Adipocyte (in vitro differentiated cells): ENCODE data around the gene DUSP5.

Source experiments
- DNase-seq: peaks from one replicate; pipeline ENCODE4 v3.0.0-alpha.2; 2015; ENCODE audit warnings: low read depth
- H3K27me3 ChIP-seq: replicated peaks from 2 replicates; pipeline ENCODE4 v1.7.0; 2013; ENCODE audit warnings: mild to moderate bottlenecking, low read length, moderate library complexity; ENCODE audit not compliant: control insufficient read depth, insufficient read depth
- H3K36me3 ChIP-seq: 2 replicates; pipeline ENCODE4 v1.7.0; 2013; ENCODE audit warnings: low read length, mild to moderate bottlenecking, moderate library complexity; ENCODE audit not compliant: control insufficient read depth, insufficient read depth, severe bottlenecking
- H3K4me1 ChIP-seq: 2 replicates; pipeline ENCODE4 v1.7.0; 2013; ENCODE audit warnings: mild to moderate bottlenecking, low read length, moderate library complexity; ENCODE audit not compliant: control insufficient read depth, insufficient read depth
- H3K4me3 ChIP-seq: 2 replicates; pipeline ENCODE4 v1.7.0; 2013; ENCODE audit warnings: mild to moderate bottlenecking, low read length, moderate library complexity
- H3K9ac ChIP-seq: 2 replicates; pipeline ENCODE4 v1.7.0; 2013; ENCODE audit warnings: mild to moderate bottlenecking, low read length, moderate library complexity
- H3K9me3 ChIP-seq: 2 replicates; pipeline ENCODE4 v1.7.0; 2013; ENCODE audit warnings: mild to moderate bottlenecking, low read length, moderate library complexity; ENCODE audit not compliant: control insufficient read depth

The DUSP5 gene

DNA sequence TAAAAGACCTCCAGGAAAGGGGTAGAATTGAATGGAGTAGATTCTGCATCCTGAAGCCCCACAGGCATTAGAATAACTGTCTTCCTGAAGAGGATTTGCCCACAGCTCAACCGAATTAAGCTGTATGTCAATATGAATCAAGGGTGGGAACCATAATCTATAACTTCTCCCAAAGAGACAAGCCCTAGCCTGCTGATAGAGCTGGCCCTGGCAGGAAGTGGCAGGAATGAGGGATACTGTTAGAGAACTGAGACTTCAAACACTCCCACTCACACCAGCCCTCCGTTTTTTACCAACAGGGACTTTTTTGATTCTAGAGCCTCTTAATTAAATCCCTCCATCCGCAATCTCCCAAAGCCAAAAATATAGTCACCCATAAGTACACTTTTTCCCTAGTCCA is 12.2 kb upstream of the DUSP5 start:
- no peak overlapping the region for H3K4me3 ChIP-seq
- H3K9ac ChIP-seq = no peak overlapping the region
- H3K36me3 ChIP-seq = no peaks in the 10 kb centered on the region
- H3K27me3 ChIP-seq = no peaks in the 10 kb centered on the region
- DNase-seq = no peak
- peaks cover 20% of the 10 kb centered on the region for H3K4me1 ChIP-seq
- H3K9me3 ChIP-seq = no peaks in the 10 kb centered on the region

DNA sequence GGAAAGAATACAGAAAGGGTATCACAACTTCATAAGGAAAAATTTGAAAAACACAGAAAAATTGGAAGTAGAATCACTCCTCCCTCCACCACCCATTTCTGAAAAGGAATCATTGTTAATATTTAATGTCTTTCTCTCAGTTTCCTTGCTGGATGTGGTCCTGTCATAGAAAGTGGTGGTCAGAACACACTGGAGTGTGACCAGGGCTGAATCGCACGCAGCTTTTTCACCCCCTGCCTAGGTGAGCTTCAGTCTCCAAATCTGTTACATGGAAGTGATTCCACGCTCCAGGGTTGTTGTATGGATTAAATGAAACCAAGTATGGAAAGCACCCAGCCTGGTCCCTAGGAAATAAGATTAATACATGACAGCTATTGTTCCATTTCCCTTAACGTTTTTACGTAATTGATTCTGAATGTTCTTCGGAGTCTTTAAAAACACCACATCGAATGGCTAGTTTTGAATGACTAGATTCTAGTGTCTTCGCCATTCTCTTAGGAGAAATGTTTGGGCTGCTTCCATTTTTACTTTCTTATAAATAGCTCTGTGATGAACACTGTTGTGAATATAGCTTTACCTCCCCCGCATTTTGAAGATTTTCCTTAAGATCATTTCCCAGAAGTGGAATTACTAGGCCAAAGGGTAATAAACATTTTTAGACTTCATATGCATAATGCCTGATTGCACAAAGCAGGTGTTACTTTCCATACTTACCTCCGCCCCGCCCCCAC is 10.9 kb upstream of the DUSP5 start:
- no peak overlapping the region for H3K4me3 ChIP-seq
- H3K4me1 ChIP-seq = peaks cover 28% of the 10 kb centered on the region
- H3K9me3 ChIP-seq = no peaks in the 10 kb centered on the region
- H3K27me3 ChIP-seq = no peaks in the 10 kb centered on the region
- no peak for DNase-seq
- H3K9ac ChIP-seq = no peak overlapping the region
- H3K36me3 ChIP-seq = no peaks in the 10 kb centered on the region

DNA sequence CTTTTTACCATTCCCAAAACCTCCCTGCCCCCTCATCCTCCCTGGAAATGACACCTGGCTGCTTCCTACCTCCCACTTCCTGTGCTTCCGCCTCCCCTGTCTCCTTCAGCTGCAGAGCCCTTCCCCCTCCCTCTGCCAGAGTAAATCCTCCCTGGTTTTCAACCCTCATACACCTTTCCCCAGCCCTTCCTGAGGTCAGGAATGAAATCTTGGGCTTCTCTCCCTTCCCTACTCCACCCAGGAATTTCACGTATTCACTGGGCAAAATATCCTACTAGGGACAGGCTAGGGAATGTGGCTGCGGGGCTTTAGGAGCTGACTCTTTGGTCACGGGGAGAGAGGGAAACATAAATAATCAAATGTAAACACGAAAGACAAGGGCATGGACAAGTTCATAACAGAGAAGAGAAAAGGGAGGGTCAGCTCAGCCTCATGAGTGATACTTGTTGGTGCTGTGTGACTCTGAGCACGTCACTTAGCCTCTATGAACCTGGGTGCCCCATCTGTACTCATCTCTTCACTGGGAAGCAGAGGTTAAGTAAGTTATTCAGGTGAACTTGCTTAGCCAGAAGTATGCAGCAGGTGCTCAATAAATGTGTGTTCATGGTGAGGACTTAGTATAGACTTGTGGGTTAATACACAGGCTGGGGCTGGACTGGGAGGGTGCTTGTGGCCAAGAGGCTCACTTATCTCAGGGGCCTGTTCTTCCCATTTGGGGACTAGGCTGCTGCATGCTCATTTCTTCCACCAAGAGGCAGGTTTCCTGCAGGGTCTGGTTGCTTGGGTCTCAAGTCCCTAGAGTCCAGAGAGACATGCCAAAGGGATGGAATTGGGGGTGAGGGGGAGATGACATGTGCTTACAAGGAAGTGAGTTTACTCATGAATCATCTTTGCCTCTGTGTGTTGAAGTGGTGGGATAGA is 10.0 kb upstream of the DUSP5 start:
- DNase-seq = no peak
- no peak overlapping the region for H3K9ac ChIP-seq
- no peaks in the 10 kb centered on the region for H3K9me3 ChIP-seq
- H3K4me3 ChIP-seq = no peak overlapping the region
- H3K36me3 ChIP-seq = no peaks in the 10 kb centered on the region
- peaks cover 31% of the 10 kb centered on the region for H3K4me1 ChIP-seq
- no peaks in the 10 kb centered on the region for H3K27me3 ChIP-seq

DNA sequence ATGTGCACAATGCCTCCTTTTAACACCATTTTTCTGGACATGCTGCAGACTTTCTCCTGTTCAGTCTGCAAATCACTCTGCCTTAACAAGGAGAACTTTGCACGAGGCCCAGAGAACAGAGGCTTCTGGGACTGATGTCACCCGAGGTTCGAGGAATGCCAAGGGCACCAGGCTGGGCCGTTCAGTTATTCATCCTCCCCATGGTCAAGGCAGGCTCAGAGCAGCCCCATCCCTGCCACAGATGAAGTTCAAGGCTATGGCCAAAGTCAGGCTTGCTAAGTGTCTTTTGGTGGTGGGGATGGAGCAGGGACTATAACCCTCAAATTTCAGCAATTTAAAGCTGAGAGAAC is 9.4 kb upstream of the DUSP5 start:
- Histone ChIP-seq H3K36me3 (no peaks in the 10 kb centered on the region), H3K4me1 (peaks cover 31% of the 10 kb centered on the region), H3K9ac (no peak overlapping the region), H3K4me3 (no peak overlapping the region), H3K27me3 (no peaks in the 10 kb centered on the region), H3K9me3 (no peaks in the 10 kb centered on the region)
- no peak for DNase-seq

DNA sequence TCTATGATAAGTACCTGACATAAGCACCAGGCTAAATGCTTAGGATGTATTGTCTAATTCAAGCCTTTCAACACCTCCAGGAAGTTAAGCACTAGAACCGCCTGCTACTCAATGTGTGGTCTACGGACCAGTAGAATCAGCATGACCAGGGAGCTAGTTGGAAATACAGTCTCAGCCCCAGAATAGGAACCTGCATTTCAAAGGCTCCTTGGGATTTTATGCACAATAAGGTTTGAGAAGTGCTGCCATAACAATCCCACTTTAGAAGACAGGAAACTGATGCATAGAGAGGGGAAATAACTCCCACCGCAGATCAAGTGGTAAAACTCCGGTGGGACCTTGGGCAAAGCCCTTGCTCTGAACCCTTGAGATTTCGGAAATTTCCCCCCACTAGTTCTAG is 8.8 kb upstream of the DUSP5 start:
- no peak overlapping the region for H3K4me3 ChIP-seq
- H3K9me3 ChIP-seq = no peaks in the 10 kb centered on the region
- no peaks in the 10 kb centered on the region for H3K36me3 ChIP-seq
- no peak overlapping the region for H3K9ac ChIP-seq
- H3K27me3 ChIP-seq = no peaks in the 10 kb centered on the region
- H3K4me1 ChIP-seq = peaks cover 31% of the 10 kb centered on the region
- DNase-seq = no peak

DNA sequence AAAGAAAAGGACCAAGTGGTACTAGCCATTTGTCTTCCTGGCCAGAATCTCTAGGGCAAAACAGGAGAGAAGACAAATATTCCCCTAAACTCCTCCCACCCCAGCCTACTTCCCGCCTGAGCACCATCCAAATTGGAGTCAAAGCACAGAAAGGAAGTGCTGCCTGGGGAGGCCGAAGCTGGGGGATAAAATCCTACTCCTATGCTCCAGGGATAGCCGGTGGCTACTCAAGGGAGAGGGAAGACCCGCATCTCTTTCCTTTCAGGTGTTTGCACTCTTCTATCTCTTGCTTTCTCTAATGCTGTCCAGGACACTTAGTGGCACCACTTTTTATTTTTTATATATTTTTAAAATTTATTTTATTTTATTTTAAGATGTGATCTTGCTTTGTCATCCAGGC is 7.1 kb upstream of the DUSP5 start:
- no peaks in the 10 kb centered on the region for H3K9me3 ChIP-seq
- no peaks in the 10 kb centered on the region for H3K27me3 ChIP-seq
- peaks cover 31% of the 10 kb centered on the region for H3K4me1 ChIP-seq
- no peak for DNase-seq
- no peak overlapping the region for H3K9ac ChIP-seq
- no peaks in the 10 kb centered on the region for H3K36me3 ChIP-seq
- no peak overlapping the region for H3K4me3 ChIP-seq

DNA sequence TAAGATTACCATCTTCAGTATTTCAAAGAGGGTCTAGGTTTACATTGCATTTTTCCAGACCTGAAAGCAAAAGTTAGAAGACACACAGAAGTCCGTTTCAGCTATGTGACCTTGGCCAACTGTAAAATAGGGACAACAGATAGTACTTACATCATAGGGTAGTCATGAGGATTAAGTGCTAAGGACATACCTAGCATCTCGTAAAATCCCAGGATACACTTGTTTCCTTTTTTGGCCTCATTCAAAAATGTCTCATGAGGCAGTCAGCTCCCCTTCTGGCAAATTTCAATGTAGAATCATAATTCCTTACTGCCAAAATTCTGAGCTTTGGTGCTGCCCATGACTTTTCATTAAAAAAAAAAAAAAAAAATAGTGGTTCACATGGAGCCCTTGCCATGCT is 6.4 kb upstream of the DUSP5 start:
- peaks cover 38% of the 10 kb centered on the region for H3K4me1 ChIP-seq
- DNase-seq = no peak
- no peaks in the 10 kb centered on the region for H3K36me3 ChIP-seq

DNA sequence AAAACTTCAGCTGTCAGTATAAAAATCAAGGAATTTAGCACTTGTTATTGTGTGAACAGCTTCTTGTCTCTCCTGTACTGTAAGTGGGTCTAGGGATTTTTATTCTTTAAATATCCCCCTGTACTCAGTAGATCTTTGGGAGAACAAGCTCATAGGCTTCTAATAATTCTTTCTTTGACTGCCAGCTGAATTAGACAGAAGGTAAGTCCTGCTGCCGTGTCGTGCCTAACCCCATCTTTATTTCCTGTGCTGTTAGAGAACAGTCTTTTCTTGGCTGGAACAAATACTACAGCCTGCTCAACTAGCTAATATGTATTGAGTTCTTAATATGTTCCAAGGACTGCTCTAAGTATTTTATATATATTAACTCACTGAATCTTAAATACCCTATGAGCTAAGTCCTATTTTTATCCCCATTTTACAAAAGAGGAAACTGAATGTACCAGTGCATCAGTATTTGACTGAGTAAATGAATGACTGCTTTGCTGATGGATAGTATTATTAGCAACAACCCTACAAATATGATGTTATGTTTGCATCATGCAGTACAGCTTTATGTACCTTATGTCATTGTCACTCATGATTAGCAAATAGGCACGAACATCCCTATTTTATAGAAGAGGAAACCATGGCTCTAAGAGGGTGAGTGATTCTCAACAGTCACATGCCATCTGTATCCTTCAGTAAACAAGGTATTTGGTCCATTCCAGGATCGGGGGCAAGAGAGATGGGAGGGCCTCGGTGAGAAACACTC is 5.5 kb upstream of the DUSP5 start:
- Histone ChIP-seq H3K27me3 (no peaks in the 10 kb centered on the region), H3K9ac (no peak overlapping the region), H3K4me1 (peaks cover 38% of the 10 kb centered on the region), H3K9me3 (no peaks in the 10 kb centered on the region), H3K36me3 (no peaks in the 10 kb centered on the region), H3K4me3 (no peak overlapping the region)
- DNase-seq = no peak

More for the DNA sequence above, 6.4 kb upstream of the DUSP5 start:
- Histone ChIP-seq H3K9ac (no peak overlapping the region), H3K4me3 (no peak overlapping the region), H3K27me3 (no peaks in the 10 kb centered on the region), H3K9me3 (no peaks in the 10 kb centered on the region)

DNA sequence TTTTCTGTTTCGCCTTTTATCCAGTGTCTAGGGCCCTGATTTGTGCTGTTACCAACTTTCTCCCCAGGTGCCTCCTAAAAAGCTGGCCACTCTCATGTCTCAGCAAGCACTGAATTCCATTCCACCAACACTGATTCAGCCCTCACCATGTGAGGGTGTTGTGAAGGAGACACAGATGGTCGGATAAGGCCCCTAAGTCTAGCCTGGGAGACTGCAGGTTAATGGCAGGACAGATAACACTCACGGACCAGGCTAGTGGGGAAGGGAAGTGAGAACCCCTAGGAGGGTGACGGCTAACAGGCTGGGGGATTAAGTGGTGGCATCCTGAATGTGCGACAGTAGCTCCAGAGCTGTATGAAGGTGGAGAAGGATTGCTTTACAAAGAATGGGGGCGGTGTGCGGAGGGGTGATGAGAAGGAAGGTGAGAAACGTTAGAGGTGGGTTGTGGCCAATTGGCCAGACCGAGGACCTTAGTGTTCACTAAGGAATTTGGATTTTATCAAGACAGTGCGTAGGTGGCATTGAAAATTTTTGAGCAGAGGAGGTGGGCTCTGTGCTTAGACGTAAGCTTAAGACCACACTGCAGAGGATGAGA is 3.8 kb upstream of the DUSP5 start:
- Histone ChIP-seq H3K4me3 (no peak overlapping the region), H3K36me3 (no peaks in the 10 kb centered on the region), H3K9me3 (no peaks in the 10 kb centered on the region), H3K4me1 (peaks cover 26% of the 10 kb centered on the region), H3K9ac (no peak overlapping the region), H3K27me3 (no peaks in the 10 kb centered on the region)
- DNase-seq = no peak

DNA sequence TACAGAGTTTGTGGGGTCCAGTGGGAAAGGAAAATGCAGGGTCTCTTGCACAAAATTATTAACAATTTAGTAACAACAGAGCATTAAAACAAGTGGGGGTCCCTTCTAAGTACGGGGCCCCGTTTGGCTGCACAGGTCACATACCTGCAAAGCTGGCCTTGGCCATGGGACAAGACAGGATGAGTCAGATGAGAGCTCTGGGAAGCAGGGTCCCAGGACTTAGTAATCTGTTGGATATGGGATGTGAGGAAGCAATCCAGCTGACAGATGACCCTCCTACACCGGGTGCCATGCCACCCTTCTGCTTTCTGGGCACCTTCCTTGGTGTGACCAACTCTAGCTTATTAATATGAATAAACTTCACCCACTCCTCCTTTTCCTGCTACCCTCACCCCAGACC is 3.2 kb upstream of the DUSP5 start:
- H3K9me3 ChIP-seq = no peaks in the 10 kb centered on the region
- no peak for DNase-seq
- no peaks in the 10 kb centered on the region for H3K27me3 ChIP-seq
- no peak overlapping the region for H3K4me3 ChIP-seq
- no peak overlapping the region for H3K9ac ChIP-seq
- no peaks in the 10 kb centered on the region for H3K36me3 ChIP-seq
- peaks cover 27% of the 10 kb centered on the region for H3K4me1 ChIP-seq
